Measurements from ENCODE around the gene MAS1. TPM values are rescaled to one million over a fixed set of nuclear protein-coding genes. Genes with fewer than 3 reads are reported as not detected.

The MAS1 gene
- total and polyA plus RNA-seq, 10 of the 15 experiments (the other 5 are each of a cell fraction or from before 2014, with no cell fraction given): under 0.01 to 0.08 TPM; not detected in 8

DNA sequence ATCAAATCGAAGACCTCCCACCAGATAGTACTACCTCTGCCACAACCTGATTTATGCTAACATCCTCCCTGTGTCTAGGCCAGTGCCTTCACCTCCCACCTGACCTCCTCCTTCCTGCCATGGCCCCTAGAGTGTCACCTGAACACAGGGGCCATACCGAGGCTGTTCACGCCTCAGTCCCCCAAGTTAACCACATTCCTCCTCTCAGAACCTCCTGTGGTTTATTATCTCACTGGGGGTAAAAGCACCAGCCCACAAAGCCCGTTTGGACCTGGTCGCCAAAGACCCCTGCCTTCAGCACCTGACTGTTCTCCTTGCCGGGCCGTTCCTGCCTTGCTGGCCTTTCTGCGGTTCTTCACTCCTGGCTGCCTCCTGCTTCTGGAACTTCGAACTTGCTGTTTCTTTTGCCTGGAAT lies 13.7 kb downstream of the MAS1 start:
- no peak for DNase-seq (ENCODE audit: low read depth, low spot score)
- ChIA-PET RAD21 (ENCODE audit: unreplicated experiment) (interaction anchor here (1.3 kb wide), 1 partner anchor 26 kb away, joined by 3 read pairs; no protein-coding TSS in a partner anchor), POLR2A (no interaction called here), CTCF (no interaction called here), SMC1A (ENCODE audit: uncharacterized antibody, unreplicated experiment) (interaction anchor here (1.3 to 1.6 kb wide), 2 partner anchors 10 to 25 kb away, joined by 3 to 11 read pairs; no protein-coding TSS in a partner anchor)
- Histone ChIP-seq H3K9ac (ENCODE audit: control insufficient read depth, insufficient read depth, low read length) (no peak overlapping the region), H3K4me2 (ENCODE audit: control insufficient read depth, insufficient read depth) (peak overlapping the region; percentile 21), H2AFZ (ENCODE audit: control insufficient read depth, low read depth, low read length) (no peak overlapping the region), H4K20me1 (ENCODE audit: control insufficient read depth, insufficient read depth) (no peaks in the 10 kb centered on the region), H3K9me3 (replicated peaks; ENCODE audit: control insufficient read depth, insufficient read depth, low read length) (no peaks in the 10 kb centered on the region; the same call in 2 of the 3 replicates), H3K27me3 (replicated peaks in 1 of 2; ENCODE audit: control insufficient read depth in 2 of 2, insufficient read depth in 2 of 2, low read length in 1 of 2) (no peaks in the 10 kb centered on the region), H3K4me1 (ENCODE audit: control insufficient read depth, insufficient read depth, low read length) (peaks cover 15% of the 10 kb centered on the region), H3K27ac (ENCODE audit: control insufficient read depth, insufficient read depth) (no peak overlapping the region), H3K4me3 (no peak overlapping the region), H3K79me2 (ENCODE audit: control insufficient read depth, insufficient read depth, low read length) (no peaks in the 10 kb centered on the region), H3K36me3 (ENCODE audit: control insufficient read depth in 2 of 2, insufficient read depth in 2 of 2, low read length in 1 of 2) (no peaks in the 10 kb centered on the region)
- peak; percentile 92 for ATAC-seq
- intact Hi-C loops (cut with micrococcal nuclease; ENCODE audit: unreplicated experiment) (loop anchor here (2.0 kb wide), 1 partner anchor 26 kb away; no protein-coding TSS in a partner anchor), in situ Hi-C loops (cut with MboI) (no loop called here)
- BruUV-seq (replicated peaks): no TSS peak
- WGBS (ENCODE audit: insufficient coverage, insufficient replicate concordance, low lambda C conversion rate, missing lambda C conversion rate): 29% methylated on average over 9 of the region's 9 CpGs
- no peak for FAIRE-seq
- TF ChIP-seq CHD4 (IDR thresholded peaks at IDR 0.05) (no peak), NR2F1 (conservative IDR thresholded peaks at IDR 0.05) (peak; percentile 82), DPF2 (IDR thresholded peaks at IDR 0.05) (peak; percentile 77), ATF7 (IDR thresholded peaks at IDR 0.05; ENCODE audit: low read depth) (peak; percentile 39; the same call in 1 of the 2 replicates), NFYB (IDR thresholded peaks at IDR 0.05; ENCODE audit: insufficient read depth, low read depth, low read length) (no peak), MEF2A (IDR thresholded peaks at IDR 0.05; ENCODE audit: insufficient read depth, low read depth, low read length) (0 out of 2 replicates have a peak, but pooled peaks have one; percentile 26), EP300 (IDR thresholded peaks at IDR 0.05; ENCODE audit: borderline replicate concordance in 1 of 2, control insufficient read depth in 1 of 2, low read depth in 2 of 2, low read length in 2 of 2) (peak; percentile 32 to 41; a peak in 1 of 4 replicates), BHLHE40 (IDR thresholded peaks at IDR 0.05; ENCODE audit: borderline replicate concordance in 1 of 2, low read depth in 2 of 2, low read length in 1 of 2) (peak; percentile 49 to 71; a peak in 3 of 4 replicates), CREB1 (IDR thresholded peaks at IDR 0.05; ENCODE audit: low read depth) (no peak), MLLT1 (IDR thresholded peaks at IDR 0.05) (peak; percentile 79), GABPA (IDR thresholded peaks at IDR 0.05; ENCODE audit: low read depth) (no peak), PAX5 (IDR thresholded peaks at IDR 0.05; ENCODE audit: borderline replicate concordance, low read depth, low read length) (peak; percentile 75; the same call in 1 of the 2 replicates), IKZF2 (IDR thresholded peaks at IDR 0.05) (peak; percentile 50 to 56; a peak in 2 of 4 replicates), REST (IDR thresholded peaks at IDR 0.05; ENCODE audit: low read depth, low read length) (no peak), CBX5 (IDR thresholded peaks at IDR 0.05; ENCODE audit: low read depth) (no peak), PKNOX1 (IDR thresholded peaks at IDR 0.05) (no peak)
- TF ChIP-seq, protein P1, sequence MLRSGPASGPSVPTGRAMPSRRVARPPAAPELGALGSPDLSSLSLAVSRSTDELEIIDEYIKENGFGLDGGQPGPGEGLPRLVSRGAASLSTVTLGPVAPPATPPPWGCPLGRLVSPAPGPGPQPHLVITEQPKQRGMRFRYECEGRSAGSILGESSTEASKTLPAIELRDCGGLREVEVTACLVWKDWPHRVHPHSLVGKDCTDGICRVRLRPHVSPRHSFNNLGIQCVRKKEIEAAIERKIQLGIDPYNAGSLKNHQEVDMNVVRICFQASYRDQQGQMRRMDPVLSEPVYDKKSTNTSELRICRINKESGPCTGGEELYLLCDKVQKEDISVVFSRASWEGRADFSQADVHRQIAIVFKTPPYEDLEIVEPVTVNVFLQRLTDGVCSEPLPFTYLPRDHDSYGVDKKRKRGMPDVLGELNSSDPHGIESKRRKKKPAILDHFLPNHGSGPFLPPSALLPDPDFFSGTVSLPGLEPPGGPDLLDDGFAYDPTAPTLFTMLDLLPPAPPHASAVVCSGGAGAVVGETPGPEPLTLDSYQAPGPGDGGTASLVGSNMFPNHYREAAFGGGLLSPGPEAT (IDR thresholded peaks at IDR 0.05; ENCODE audit: low read depth): peak; percentile 37; the same call in 1 of the 2 replicates

Data from GM12878 (cell line).